ENCODE data around the gene COL6A2.

The COL6A2 gene

DNA sequence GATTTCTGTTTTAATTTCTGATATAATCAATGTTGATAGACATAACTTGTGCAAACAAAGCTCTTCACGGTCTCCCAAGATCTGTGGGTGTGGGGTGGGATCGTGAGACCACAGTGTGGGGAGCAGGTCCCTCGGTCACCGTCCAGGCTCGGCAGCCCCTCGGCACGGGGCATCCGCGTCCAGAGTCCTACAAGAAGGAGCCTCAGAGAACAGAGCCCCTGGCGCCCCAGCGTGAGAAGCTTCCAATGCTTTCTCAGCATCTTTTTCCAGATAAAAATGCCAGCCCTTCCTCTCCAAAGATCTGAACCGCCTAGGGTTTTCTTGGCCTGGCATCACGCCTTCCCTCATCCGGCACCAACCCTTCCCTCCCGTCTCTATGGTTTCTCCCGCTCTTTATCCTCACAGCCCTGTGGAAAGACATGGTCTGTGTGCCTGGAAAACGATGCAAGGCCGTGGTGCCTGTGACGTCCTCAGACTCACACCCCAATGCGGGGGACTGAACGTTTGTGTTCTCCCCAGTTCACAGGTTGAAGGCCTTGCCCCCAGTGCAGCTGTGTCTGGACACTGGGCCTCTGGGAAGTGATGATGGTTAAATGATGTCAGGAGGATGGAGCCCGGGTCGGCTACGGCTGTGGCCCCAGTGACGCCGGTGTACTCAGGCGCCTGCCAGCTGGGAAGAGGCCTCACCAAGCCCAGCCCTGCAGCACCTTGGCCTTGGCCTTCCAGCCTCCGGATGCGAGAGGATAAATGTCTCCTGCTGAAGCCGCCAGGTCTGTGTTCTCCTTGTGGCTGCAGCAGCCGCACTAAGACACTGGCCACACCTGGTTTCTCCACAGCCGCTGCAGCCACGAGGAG, 45.9 kb upstream of the COL6A2 start:
- Histone ChIP-seq H3K36me3 (ENCODE audit: control insufficient read depth, insufficient read depth, low read length) (no peaks in the 10 kb centered on the region), H3K27me3 (replicated peaks; ENCODE audit: control insufficient read depth, insufficient read depth, low read length) (no peaks in the 10 kb centered on the region), H3K4me3 (replicated peaks; ENCODE audit: low read depth, low read length) (no peak overlapping the region)
- TF ChIP-seq, protein P1, sequence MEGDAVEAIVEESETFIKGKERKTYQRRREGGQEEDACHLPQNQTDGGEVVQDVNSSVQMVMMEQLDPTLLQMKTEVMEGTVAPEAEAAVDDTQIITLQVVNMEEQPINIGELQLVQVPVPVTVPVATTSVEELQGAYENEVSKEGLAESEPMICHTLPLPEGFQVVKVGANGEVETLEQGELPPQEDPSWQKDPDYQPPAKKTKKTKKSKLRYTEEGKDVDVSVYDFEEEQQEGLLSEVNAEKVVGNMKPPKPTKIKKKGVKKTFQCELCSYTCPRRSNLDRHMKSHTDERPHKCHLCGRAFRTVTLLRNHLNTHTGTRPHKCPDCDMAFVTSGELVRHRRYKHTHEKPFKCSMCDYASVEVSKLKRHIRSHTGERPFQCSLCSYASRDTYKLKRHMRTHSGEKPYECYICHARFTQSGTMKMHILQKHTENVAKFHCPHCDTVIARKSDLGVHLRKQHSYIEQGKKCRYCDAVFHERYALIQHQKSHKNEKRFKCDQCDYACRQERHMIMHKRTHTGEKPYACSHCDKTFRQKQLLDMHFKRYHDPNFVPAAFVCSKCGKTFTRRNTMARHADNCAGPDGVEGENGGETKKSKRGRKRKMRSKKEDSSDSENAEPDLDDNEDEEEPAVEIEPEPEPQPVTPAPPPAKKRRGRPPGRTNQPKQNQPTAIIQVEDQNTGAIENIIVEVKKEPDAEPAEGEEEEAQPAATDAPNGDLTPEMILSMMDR (IDR thresholded peaks at IDR 0.05; ENCODE audit: insufficient read depth, low read length, poor library complexity, severe bottlenecking) = no peak
- no peak for DNase-seq (ENCODE audit: extremely low read depth, insufficient read length)

DNA sequence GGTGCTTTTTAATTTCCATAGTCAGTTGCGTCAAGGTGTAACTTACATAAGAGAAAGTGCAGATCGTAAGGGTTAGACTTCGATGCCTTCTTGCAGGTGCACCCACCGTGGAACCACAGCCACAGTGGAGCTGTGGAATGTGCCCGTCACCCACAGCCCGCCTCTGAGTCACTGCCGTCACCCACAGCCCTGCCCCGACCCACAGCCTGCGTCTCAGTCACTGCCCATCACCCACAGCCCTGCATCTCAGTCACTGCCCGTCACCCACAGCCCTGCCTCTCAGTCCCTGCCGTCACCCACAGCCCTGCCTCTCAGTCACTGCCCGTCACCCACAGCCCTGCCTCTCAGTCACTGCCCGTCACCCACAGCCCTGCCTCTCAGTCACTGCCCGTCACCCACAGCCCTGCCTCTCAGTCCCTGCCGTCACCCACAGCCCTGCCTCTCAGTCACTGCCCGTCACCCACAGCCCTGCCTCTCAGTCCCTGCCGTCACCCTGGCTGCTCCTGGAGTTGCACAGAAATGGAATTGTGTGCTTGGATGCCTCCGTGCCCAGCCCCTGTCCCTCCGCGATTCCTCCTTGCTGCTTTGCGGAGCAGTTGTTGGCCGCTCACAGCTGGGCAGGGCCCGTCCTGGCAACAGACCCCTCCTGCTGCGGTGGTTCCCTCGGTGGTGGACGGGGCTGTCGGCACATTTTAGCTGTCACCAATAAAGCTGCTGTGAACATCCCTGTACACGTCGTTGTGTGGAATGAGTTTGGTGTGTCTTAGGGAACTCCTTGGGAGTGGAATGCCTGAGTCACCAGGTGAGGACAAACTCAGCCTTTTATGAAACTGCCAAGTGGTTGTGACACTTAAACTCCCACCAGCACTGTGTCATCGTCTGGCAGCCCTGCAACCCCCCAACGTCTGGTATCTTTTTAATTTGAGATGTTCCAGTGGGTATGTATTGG, 44.9 kb upstream of the COL6A2 start:
- no peak for DNase-seq (ENCODE audit: extremely low read depth, insufficient read length)
- Histone ChIP-seq H3K27me3 (replicated peaks; ENCODE audit: control insufficient read depth, insufficient read depth, low read length) (no peaks in the 10 kb centered on the region), H3K4me3 (replicated peaks; ENCODE audit: low read depth, low read length) (no peak overlapping the region), H3K36me3 (ENCODE audit: control insufficient read depth, insufficient read depth, low read length) (no peaks in the 10 kb centered on the region)
- TF ChIP-seq, protein P1 (IDR thresholded peaks at IDR 0.05; ENCODE audit: insufficient read depth, low read length, poor library complexity, severe bottlenecking) = no peak

DNA sequence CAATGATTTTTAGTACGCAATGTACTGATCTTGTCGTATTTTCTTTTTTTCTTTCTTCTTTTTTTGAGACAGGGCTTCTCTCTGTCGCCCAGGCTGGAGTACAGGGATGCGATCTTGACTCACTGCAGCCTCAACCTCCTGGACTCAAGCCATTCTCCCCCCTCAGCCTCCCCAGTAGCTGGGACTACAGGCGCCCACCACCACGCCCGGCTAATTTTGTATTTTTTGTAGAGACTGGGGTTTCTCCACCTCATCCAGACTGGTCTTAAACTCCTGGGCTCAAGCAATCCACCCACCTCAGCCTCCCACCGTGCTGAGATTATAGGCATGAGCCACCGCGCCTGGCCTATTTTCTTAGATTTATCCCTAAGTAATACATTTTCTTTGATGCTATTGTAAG, 43.9 kb upstream of the COL6A2 start:
- H3K36me3 ChIP-seq (ENCODE audit: control insufficient read depth, insufficient read depth, low read length) = no peaks in the 10 kb centered on the region
- H3K27me3 ChIP-seq (replicated peaks; ENCODE audit: control insufficient read depth, insufficient read depth, low read length) = no peaks in the 10 kb centered on the region
- H3K4me3 ChIP-seq (replicated peaks; ENCODE audit: low read depth, low read length) = no peak overlapping the region
- DNase-seq (ENCODE audit: extremely low read depth, insufficient read length) = no peak
- TF ChIP-seq, protein P1 (IDR thresholded peaks at IDR 0.05; ENCODE audit: insufficient read depth, low read length, poor library complexity, severe bottlenecking) = no peak

DNA sequence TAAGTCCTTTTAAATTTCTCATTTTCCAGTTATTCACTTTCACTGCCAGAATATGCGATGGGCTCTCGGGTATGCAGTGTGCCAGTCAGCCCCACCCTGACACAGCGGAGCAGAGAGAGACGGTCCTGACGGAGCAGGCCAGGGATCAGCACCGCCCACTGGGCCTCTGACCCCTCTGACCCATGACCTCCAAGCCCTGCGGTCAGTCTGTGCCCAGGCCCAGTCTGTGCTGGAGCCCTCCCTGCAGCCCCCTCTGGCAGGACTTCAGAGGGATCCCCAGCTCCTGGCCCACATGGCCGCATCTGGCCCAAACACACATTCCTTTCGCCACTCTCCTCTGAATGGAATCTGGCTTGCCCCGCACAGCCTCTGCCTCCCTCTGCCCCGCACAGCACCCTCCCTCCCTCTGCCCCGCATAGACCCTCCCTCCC, 43.4 kb upstream of the COL6A2 start:
- TF ChIP-seq, protein P1 (IDR thresholded peaks at IDR 0.05; ENCODE audit: insufficient read depth, low read length, poor library complexity, severe bottlenecking) = no peak
- Histone ChIP-seq H3K27me3 (replicated peaks; ENCODE audit: control insufficient read depth, insufficient read depth, low read length) (no peaks in the 10 kb centered on the region), H3K36me3 (ENCODE audit: control insufficient read depth, insufficient read depth, low read length) (no peaks in the 10 kb centered on the region), H3K4me3 (replicated peaks; ENCODE audit: low read depth, low read length) (no peak overlapping the region)
- no peak for DNase-seq (ENCODE audit: extremely low read depth, insufficient read length)

DNA sequence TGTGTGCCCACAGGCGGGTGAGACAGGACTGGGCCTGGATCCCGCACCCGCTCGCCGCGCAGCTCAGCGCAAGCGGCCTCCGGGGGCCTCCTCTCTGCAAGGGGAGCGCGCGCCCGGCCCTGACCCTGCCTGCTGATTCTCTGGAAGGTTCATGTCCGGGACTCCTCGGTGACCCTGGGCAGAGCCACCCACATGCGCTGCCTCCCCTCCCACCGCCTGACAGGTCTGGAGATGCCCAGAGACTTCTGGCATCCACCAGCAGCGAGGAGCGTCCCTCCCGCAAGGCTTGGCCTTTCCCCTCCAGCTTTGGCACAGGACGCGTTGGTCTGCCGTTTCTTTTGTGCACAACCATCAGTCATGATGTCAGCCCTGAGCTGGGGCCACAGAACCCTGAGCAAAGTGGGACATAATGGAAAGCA, 42.0 kb upstream of the COL6A2 start:
- Histone ChIP-seq H3K27me3 (replicated peaks; ENCODE audit: control insufficient read depth, insufficient read depth, low read length) (no peaks in the 10 kb centered on the region), H3K4me3 (replicated peaks; ENCODE audit: low read depth, low read length) (no peak overlapping the region), H3K36me3 (ENCODE audit: control insufficient read depth, insufficient read depth, low read length) (no peaks in the 10 kb centered on the region)
- TF ChIP-seq, protein P1 (IDR thresholded peaks at IDR 0.05; ENCODE audit: insufficient read depth, low read length, poor library complexity, severe bottlenecking) = no peak
- DNase-seq (ENCODE audit: extremely low read depth, insufficient read length) = no peak
